HG02973 (cell line): ENCODE results near the gene PNMA8C.

Experiments
- ATAC-seq: cut with Tn5 transposase; IDR thresholded peaks from one replicate; pipeline ENCODE4 v1.9.1; 2021; ENCODE audit warnings: moderate library complexity; ENCODE audit not compliant: unreplicated experiment

Gene PNMA8C

DNA sequence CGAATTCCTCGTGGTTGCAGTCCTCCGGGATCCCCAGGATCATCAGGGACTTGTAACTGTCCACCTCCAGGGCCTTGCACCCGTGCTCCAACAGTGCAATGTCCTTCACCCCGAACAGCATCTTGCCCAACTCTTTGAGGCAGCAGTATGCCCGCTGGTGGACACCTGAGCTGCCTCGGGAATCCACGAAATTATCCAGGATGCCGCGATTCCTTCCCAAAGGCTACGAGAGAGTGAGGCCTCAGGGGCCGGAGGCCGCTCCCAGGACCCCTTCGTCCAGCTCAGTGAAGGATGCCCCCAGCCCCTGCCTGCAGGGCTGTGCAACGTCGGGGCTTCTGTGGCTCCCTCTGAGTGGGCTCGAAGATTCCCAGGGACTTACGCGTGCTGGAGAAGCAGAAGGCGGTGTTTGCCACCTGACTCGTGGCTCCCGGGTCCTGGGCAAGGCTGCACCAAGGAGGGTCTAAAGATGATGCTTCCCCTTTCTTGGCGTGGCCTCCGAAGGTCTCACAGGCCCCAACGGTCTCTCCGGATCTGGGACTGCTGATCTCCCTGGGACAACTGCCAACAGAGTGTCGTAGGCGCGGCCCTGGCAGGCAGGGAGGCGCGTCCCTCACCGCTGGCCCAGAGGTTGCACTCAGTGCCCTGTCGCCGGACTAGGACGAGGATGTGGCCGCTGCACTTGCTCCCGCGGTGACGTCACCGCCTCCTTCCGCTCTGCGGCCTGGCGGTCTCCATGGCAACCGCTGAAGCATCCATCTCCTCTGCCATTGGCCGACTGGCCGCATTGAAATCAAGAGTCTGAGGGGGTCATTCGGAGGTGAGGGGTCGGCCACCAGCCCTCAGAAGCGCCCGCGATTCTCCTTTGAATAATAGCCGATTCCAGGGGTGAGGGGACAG lies at the start of gene PNMA8C:
PNMA8C (minus strand) TSS at position 698 of the 897 bp plus-strand sequence; CDS start at position 121, 577 bp downstream.
- no peak for ATAC-seq

DNA sequence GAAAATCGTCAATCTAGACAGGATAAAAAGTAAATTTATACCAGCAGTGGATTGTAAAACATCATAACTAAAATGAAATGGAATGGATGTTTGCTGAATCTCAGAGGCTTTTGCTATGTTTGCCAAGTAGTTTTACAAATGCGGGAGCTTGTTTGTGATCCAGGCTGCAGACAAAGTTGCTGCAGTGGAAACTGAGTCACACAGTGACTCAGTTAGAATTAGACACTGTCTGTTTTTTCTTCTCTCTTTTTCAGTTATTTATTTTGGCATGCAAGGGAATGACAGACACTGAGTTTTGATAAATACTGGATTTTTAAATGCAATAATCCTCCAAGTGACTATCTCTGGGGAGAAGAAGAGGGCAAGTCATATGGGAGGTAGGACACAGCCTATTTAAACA lies 47.2 kb upstream of the PNMA8C start:
- no peak for ATAC-seq

- ATAC-seq, result no peak
Observed at GRCh38 chr19:46474211-46474610, 45.5 kb upstream of the PNMA8C start.

- ATAC-seq, result no peak
Observed at GRCh38 chr19:46472592-46472991, 43.9 kb upstream of the PNMA8C start.

DNA sequence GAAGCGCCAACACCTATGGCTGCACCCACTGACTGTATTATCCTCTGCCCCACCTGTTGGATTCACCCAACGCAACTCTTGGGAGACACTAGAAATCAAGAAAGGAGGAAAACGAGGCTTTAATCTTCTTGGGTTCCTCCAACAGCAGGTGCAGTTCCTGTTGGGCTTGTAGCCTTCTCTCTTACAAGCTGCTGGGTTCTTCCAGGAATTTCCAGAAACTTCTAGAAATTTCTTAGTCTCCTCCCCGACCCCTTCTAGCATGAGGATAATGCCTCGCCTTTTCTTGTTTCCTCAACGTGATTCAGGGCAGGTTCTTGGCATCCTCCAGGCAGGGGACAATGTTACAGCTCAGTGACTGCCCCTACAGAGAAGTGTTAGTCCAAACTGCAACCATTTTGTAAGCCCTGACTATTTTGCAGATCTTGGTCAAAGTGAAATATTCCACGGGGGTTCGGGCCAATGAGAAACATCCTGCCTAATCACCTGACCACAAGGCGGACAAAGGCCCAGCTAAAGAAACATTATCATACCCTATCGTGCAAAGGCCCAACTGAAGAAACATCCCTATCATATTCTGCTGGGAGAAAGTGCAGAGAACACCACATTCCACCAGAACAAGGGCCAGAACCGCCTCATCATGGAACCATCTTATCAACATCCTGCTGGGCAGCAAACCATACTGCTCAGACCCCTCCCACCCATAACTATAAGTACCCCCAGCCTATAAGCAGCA lies 43.2 kb upstream of the PNMA8C start:
- ATAC-seq, result no peak

DNA sequence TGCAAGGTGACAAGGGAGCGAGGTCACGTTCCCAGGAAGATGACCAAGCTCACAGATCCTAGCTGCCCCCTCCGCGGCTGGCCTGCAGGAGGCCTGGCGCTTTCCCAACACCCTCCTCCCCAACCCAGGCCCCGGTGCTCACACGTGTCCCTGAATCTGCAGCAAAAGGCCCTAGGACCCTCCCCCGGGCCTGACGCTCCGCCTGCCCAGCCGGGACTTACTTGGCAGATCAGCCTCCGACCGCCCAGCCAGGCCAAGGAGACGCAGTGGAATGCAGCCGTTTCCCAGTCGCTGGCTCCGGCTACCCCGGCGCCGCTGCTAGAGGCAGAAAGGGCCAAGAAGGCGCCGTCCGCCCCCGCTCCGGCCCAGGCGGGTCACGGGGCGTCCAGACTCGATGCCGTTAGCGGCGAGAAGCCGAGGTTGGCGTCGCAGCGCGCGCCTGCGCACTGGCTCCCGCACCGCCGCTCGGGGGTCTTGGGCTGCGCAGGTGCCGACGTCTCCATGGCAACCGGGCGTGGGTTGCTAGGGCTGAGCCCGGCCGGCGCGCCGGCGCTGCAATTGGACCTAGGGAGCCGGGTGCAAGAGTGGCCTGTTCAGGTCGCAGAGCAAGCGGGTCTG lies 42.5 kb upstream of the PNMA8C start, which contains the start of gene PNMA8A:
PNMA8A (minus strand) TSS at position 448 of the 618 bp plus-strand sequence. CDS start 528 bp downstream, outside the sequence.
- ATAC-seq, result no peak

DNA sequence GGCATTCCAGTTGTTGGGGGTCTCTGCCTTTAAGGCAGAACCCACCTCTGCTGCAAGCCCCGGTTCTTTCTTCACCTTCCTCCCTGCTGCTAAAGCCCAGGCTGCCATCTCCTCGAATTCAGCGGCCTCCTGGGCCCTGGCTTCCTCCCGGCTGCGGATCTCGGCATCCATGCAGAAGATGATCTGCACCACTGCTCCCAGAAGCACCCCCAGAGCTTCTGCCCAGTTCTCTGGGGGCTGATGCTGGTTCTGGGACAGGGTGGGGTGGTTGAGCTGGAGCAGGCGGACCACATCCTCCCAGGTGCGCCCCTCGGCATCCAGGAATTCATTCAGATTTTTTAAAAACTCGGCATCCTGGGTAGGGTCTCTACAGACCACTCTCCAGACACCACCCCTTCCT lies 41.6 kb upstream of the PNMA8C start:
- ATAC-seq, result no peak

DNA sequence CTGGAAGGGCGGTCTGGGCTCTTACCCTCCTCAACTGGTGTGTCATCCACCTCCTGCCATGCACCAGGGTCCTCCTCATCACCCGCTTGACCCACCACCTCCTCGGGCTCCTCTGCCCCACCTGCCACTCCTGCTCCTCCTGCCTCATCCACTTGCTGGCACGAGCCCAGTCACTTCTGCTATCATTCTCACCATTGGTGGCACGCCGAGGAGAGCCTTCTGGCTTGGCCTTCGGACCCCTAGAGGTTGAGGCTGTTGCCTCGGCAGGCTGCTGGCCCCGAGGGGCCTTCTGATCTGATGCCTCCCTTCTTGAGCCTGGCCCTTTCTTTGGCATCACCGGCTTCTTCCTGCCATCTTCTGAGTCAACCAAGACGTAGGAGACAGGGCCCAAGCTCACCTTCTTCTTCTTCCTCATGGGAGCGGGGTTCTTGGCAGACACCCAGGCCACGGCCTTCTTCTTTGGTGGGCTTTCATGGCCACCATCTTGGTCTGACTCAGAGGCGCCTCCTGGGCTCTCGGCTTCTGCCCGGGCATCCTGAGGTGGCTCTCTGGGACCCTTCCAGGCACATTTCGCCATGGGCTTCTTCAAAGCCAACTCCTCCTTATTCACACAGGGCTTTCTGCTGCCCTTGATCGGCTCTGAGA lies 40.9 kb upstream of the PNMA8C start:
- no peak for ATAC-seq

GRCh38 chr19:46466536-46467196 lies 37.9 kb upstream of the PNMA8C start:
- ATAC-seq, result no peak

DNA sequence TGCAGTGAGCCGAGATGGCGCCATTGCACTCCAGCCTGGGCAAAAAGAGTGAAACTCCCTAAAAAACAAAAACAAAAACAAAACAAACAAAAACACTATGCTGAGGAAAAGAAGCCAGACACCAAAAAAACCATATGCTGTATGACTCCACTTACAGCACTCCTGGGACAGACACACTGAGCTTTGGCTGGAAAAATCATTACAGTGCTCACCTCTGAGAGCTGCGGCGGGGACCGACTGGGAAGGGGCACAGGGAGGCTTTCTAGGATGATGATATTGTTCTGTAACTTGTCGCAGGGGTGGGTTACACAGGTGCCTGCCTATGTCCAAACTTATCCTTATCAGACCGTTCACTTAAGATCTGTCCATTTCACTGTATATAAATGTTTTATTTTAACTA lies 34.8 kb upstream of the PNMA8C start:
- no peak for ATAC-seq

DNA sequence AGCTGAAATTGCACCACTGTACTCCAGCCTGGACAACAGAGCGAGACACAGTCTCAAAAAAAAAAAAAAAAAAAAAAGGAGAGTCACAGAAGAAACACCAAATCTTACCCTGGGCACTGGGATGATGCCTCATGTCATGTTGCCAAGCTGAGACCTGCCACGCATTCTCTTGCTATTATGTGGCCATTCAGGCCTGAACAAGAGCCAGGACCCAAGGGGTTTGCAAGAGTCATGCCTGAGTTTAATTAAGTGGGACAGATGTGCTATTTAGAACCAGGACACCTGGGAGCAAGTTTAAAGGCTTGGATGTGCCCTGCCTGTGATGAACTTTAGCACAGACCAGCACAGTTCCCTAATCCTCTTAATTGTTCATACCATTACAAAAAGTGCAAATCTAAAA lies 32.8 kb upstream of the PNMA8C start:
- ATAC-seq, result no peak

- no peak for ATAC-seq
Observed at GRCh38 chr19:46460981-46461380, 32.2 kb upstream of the PNMA8C start.

DNA sequence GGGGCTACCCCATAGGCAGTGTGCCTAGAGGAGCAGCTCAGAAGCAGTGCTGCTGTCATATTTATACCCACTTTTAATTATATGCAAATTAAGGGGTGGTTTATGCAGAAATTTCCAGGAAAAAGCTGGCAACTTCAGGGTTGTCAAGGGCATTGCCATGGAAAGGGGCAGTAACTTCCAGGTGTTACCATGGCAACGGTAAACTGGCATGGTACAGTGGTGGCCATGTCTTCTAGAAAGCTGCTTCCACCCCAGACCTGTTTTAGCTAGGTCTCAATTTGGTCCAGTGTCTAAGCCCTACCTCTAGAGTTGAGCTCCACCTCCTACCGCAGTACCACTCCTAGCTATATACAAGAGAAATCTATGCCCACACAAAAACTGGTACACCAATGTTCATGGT lies 31.3 kb upstream of the PNMA8C start:
- ATAC-seq, result no peak

DNA sequence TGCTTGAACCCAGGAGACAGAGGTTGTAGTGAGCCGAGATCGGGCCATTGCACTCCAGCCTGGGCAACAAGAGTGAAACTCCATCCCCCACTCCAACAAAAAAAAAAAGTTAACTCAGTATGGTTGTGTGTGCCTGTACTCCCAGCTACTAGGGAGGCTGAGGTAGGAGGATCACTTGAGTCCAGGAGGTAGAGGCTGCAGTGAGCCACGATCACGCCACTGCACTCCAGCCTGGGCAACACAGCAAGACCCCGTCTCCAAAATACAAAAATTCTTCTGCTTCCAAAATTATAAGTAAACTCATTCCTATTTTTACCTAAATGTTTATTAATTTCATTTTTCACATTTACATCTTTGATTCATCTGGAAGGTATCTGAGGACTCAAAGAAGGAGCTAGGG lies 28.2 kb upstream of the PNMA8C start:
- ATAC-seq, result no peak

- no peak for ATAC-seq
Observed at GRCh38 chr19:46454244-46454643, 25.5 kb upstream of the PNMA8C start.

GRCh38 chr19:46453661-46454060 lies 24.9 kb upstream of the PNMA8C start:
- no peak for ATAC-seq

DNA sequence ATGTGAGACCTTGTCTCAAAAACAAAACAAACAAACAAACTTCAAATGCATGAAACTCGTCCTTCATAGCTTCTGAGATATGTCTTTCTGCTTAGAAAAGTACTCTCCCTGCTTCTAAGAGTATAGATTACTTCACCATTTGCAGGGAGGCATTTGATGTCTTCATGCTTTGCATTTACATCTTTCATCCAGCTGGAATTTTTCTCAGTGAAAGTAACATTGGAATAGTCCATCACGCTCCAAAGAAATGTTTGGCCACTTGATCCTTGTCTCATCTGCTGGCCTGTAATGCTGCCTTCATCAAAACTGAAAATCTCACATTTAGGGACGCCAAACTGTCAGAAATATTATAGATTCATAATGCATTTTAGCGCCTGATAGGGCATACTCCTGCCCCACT lies 23.4 kb upstream of the PNMA8C start:
- no peak for ATAC-seq

GRCh38 chr19:46451352-46451751 lies 22.6 kb upstream of the PNMA8C start:
- ATAC-seq, result no peak

- ATAC-seq, result no peak
Observed at GRCh38 chr19:46450737-46451136, 22.0 kb upstream of the PNMA8C start.

DNA sequence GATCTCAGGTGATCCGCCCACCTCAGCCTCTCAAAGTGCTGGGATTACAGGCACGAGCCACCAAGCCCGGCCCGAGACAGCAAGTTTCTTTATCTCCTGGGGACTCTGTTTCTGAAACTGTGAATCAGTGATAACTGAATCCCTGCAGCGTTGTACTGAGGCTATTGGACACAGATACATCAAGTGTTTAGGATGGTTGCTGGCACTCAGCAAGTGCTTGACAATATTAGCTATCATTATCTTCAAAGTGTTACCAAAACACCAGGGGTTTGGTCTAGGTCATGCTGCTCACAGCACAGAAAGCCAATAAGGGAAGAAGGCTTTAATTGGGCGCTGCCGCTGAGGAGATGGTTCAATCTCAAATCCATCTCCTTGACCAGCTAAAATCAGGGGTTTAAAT lies 20.5 kb upstream of the PNMA8C start:
- no peak for ATAC-seq

GRCh38 chr19:46448601-46449000 lies 19.9 kb upstream of the PNMA8C start:
- ATAC-seq, result no peak
